Measurements from ENCODE around the gene SRD5A3.

GRCh38 chr4:55397520-55398321, 51.7 kb downstream of the SRD5A3 start:
- TF ChIP-seq, protein P1, sequence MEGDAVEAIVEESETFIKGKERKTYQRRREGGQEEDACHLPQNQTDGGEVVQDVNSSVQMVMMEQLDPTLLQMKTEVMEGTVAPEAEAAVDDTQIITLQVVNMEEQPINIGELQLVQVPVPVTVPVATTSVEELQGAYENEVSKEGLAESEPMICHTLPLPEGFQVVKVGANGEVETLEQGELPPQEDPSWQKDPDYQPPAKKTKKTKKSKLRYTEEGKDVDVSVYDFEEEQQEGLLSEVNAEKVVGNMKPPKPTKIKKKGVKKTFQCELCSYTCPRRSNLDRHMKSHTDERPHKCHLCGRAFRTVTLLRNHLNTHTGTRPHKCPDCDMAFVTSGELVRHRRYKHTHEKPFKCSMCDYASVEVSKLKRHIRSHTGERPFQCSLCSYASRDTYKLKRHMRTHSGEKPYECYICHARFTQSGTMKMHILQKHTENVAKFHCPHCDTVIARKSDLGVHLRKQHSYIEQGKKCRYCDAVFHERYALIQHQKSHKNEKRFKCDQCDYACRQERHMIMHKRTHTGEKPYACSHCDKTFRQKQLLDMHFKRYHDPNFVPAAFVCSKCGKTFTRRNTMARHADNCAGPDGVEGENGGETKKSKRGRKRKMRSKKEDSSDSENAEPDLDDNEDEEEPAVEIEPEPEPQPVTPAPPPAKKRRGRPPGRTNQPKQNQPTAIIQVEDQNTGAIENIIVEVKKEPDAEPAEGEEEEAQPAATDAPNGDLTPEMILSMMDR (IDR thresholded peaks at IDR 0.05), result no peak
- TF ChIP-seq POLR2A (IDR thresholded peaks at IDR 0.05), result peak in 2 of 3 donors; percentile 39 to 54

Data from body of pancreas (tissue), 4 donors.